ENCODE data around the gene STK36. TPM values are rescaled to one million over a fixed set of nuclear protein-coding genes. Genes with fewer than 3 reads are reported as not detected.

Gene STK36
- polyA plus RNA-seq, 1 donor: 30.5 TPM

- no peak for DNase-seq (ENCODE audit: low read depth)
Observed at GRCh38 chr2:218718058-218718457, 46.2 kb downstream of the STK36 start.

GRCh38 chr2:218719457-218719856 lies 47.6 kb downstream of the STK36 start:
- DNase-seq (ENCODE audit: low read depth): no peak

- no peak for DNase-seq (ENCODE audit: low read depth)
Observed at GRCh38 chr2:218720048-218721041, 48.5 kb downstream of the STK36 start.

- no peak for DNase-seq (ENCODE audit: low read depth)
Observed at GRCh38 chr2:218721488-218721887, 49.6 kb downstream of the STK36 start.

- DNase-seq (ENCODE audit: low read depth): no peak
Observed at GRCh38 chr2:218721934-218722333, 50.0 kb downstream of the STK36 start.

GRCh38 chr2:218722419-218722818 lies 50.5 kb downstream of the STK36 start:
- no peak for DNase-seq (ENCODE audit: low read depth)

GRCh38 chr2:218722876-218723785 lies 51.2 kb downstream of the STK36 start:
- no peak for DNase-seq (ENCODE audit: low read depth)

GRCh38 chr2:218726004-218726574 lies 54.2 kb downstream of the STK36 start:
- no peak for DNase-seq (ENCODE audit: low read depth)

- no peak for DNase-seq (ENCODE audit: low read depth)
Observed at GRCh38 chr2:218727502-218728165, 55.7 kb downstream of the STK36 start.

GRCh38 chr2:218729640-218730039 lies 57.8 kb downstream of the STK36 start:
- DNase-seq (ENCODE audit: low read depth): no peak

- no peak for DNase-seq (ENCODE audit: low read depth)
Observed at GRCh38 chr2:218732052-218732760, 60.3 kb downstream of the STK36 start.

GRCh38 chr2:218732761-218733158 lies 60.9 kb downstream of the STK36 start:
- no peak for DNase-seq (ENCODE audit: low read depth)

- DNase-seq (ENCODE audit: low read depth): no peak
Observed at GRCh38 chr2:218733171-218734021, 61.5 kb downstream of the STK36 start.

- DNase-seq (ENCODE audit: low read depth): no peak
Observed at GRCh38 chr2:218734190-218734975, 62.5 kb downstream of the STK36 start.

GRCh38 chr2:218736531-218736930 lies 64.6 kb downstream of the STK36 start:
- no peak for DNase-seq (ENCODE audit: low read depth)

GRCh38 chr2:218743068-218743467 lies 71.2 kb downstream of the STK36 start:
- DNase-seq (ENCODE audit: low read depth): no peak

- DNase-seq (ENCODE audit: low read depth): no peak
Observed at GRCh38 chr2:218744615-218745014, 72.7 kb downstream of the STK36 start.

GRCh38 chr2:218745160-218745558 lies 73.3 kb downstream of the STK36 start:
- DNase-seq (ENCODE audit: low read depth): no peak
